K562 (cell line): Measurements from ENCODE around the gene HNMT. TPM values are rescaled to one million over a fixed set of nuclear protein-coding genes. Genes with fewer than 3 reads are reported as not detected.

ENCODE experiments used
- CBFB ChIP-seq: sonication (generic); formaldehyde crosslinking; IDR thresholded peaks from 2 replicates; pipeline ENCODE4 v1.4.0; 2020; ENCODE audit warnings: mild to moderate bottlenecking, missing genetic modification reagents
- CHD4 ChIP-seq: fragments of 200-600 bp; sonication (generic); IDR thresholded peaks from 3 replicates; pipeline ENCODE4 v1.6.1; 2012; ENCODE audit warnings: low read depth, mild to moderate bottlenecking, mixed read lengths, low read length, inconsistent platforms; ENCODE audit not compliant: insufficient read depth, insufficient replicate concordance, poor library complexity, severe bottlenecking
- CREBBP ChIP-seq: IDR thresholded peaks from one replicate; pipeline ENCODE4 v1.6.1; 2012; ENCODE audit warnings: low read depth, mild to moderate bottlenecking, control low read depth, inconsistent platforms, low read length
- CREM ChIP-seq: IDR thresholded peaks from 2 replicates; pipeline ENCODE4 v1.6.1; 2014; ENCODE audit warnings: antibody characterized with exemption, low read depth
- DMBX1 ChIP-seq: fragments of 250-450 bp; sonication (Bioruptor Pico); IDR thresholded peaks from 2 replicates; pipeline ENCODE4 v1.8.0; 2022; ENCODE audit warnings: inconsistent platforms, mild to moderate bottlenecking, moderate library complexity, borderline replicate concordance
- HEY1 ChIP-seq: fragments of 250-450 bp; sonication (Bioruptor Pico); IDR thresholded peaks from 2 replicates; pipeline ENCODE4 v1.5.0; 2020; ENCODE audit warnings: mild to moderate bottlenecking, moderate library complexity, borderline replicate concordance
- KDM5B ChIP-seq: fragments of 200-600 bp; sonication (generic); IDR thresholded peaks from 2 replicates; pipeline ENCODE4 v1.6.1; 2012; ENCODE audit warnings: low read depth, mild to moderate bottlenecking, moderate library complexity, low read length, control low read depth, inconsistent platforms; ENCODE audit not compliant: insufficient replicate concordance
- MAFG ChIP-seq: fragments of 450-650 bp; conservative IDR thresholded peaks from 2 replicates; pipeline ENCODE4 v1.6.1; 2016; ENCODE audit warnings: missing genetic modification characterization, missing compliant biosample characterization
- TEAD2 ChIP-seq: fragments of 450-650 bp; IDR thresholded peaks from 2 replicates; pipeline ENCODE4 v1.6.1; 2016; ENCODE audit warnings: missing genetic modification characterization, control low read depth, missing compliant biosample characterization
- TEAD4 ChIP-seq, 2 experiments: sonication (generic) in 1 of 2; formaldehyde crosslinking in 1 of 2; IDR thresholded peaks; 2 replicates each; pipeline versions ENCODE4 v1.6.1 to v1.8.0; 2012 to 2022; ENCODE audit warnings: borderline replicate concordance in 1 of 2, inconsistent platforms in 1 of 2, low read length in 1 of 2, mild to moderate bottlenecking in 1 of 2, missing genetic modification reagents in 1 of 2
- ZNF436 ChIP-seq: fragments of 250-450, 450-650 bp; sonication (Bioruptor Pico); formaldehyde crosslinking; IDR thresholded peaks from 2 replicates; pipeline ENCODE4 v1.7.0; 2020; ENCODE audit warnings: mild to moderate bottlenecking
- ZNF445 ChIP-seq: fragments of 250-450 bp; sonication (Bioruptor Pico); IDR thresholded peaks from 2 replicates; pipeline ENCODE4 v1.4.0; 2020; ENCODE audit warnings: low read depth, mild to moderate bottlenecking, moderate library complexity
- ZNF717 ChIP-seq: fragments of 250-450 bp; sonication (Bioruptor Pico); IDR thresholded peaks from 2 replicates; pipeline ENCODE4 v1.5.0; 2021
- polyA plus RNA-seq, 8 experiments: library from polyadenylated mRNA; depleted of rRNA in 4 of 8; stranded (reverse) in 5 of 8; unstranded in 3 of 8; fragments of >200 nt; fragmentation: Nextera tagmentation in 2 of 8; fragmentation: Illumina TruSeq in 1 of 8; extraction: Ambion mirVana in 2 of 8; extraction: Trizol in 1 of 8; gene quantifications; 2 replicates each; pipeline versions ENCODE4 v1.2.1 to v1.2.3, GENCODE V29; 2011 to 2014; ENCODE audit warnings: inconsistent platforms in 1 of 8, missing spikeins in 1 of 8
- total RNA-seq, 7 experiments: library from RNA; depleted of rRNA in 6 of 7; stranded (reverse); fragments of >200 nt in 6 of 7; fragmentation: Illumina TruSeq in 2 of 7; extraction: Trizol in 2 of 7; gene quantifications; 2 replicates each; pipeline versions ENCODE4 v1.2.1 to v1.2.3, GENCODE V29; 2011 to 2021; ENCODE audit warnings: low replicate concordance in 1 of 7
- TF ChIP-seq, protein P1 (sequence below): sonication (generic); formaldehyde crosslinking; IDR thresholded peaks from 2 replicates; pipeline ENCODE4 v1.8.0; 2023; ENCODE audit warnings: missing genetic modification reagents, mild to moderate bottlenecking, borderline replicate concordance
- TF ChIP-seq, protein P2 (sequence below), 2 experiments: fragments of 450-650 bp in 1 of 2; IDR thresholded peaks; 2 replicates each; pipeline ENCODE4 v1.6.1; 2011 to 2017; ENCODE audit warnings: low read depth in 2 of 2, antibody characterized with exemption in 1 of 2, borderline replicate concordance in 1 of 2, low read length in 1 of 2, mild to moderate bottlenecking in 1 of 2, mixed read lengths in 1 of 2; ENCODE audit not compliant: control insufficient read depth in 1 of 2
- TF ChIP-seq, protein P3 (sequence below): fragments of 150-350 bp; conservative IDR thresholded peaks from 2 replicates; pipeline ENCODE4 v1.6.1; 2014; ENCODE audit warnings: low read length

Gene HNMT
- total and polyA plus RNA-seq, 9 of the 15 experiments (the other 6 are each of a cell fraction or from before 2014, with no cell fraction given), result 3.1 to 10.9 (median 5.3) TPM

DNA sequence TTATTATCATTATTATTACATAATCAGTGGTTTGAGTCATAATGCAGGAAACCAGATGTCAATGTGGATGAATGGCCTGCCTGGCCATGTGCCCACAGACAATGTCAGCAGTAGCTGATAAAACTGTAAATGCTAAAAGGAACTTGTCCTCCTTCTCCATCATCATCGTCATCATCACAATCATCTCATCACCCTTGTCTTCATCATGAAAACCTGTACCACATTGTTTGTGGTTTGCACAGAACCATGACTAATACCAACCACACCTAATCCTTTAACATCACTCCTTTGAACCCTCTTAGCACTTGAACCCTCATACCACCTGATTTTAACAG, 96.0 kb downstream of the HNMT start (continued):
- TF ChIP-seq, protein P1, sequence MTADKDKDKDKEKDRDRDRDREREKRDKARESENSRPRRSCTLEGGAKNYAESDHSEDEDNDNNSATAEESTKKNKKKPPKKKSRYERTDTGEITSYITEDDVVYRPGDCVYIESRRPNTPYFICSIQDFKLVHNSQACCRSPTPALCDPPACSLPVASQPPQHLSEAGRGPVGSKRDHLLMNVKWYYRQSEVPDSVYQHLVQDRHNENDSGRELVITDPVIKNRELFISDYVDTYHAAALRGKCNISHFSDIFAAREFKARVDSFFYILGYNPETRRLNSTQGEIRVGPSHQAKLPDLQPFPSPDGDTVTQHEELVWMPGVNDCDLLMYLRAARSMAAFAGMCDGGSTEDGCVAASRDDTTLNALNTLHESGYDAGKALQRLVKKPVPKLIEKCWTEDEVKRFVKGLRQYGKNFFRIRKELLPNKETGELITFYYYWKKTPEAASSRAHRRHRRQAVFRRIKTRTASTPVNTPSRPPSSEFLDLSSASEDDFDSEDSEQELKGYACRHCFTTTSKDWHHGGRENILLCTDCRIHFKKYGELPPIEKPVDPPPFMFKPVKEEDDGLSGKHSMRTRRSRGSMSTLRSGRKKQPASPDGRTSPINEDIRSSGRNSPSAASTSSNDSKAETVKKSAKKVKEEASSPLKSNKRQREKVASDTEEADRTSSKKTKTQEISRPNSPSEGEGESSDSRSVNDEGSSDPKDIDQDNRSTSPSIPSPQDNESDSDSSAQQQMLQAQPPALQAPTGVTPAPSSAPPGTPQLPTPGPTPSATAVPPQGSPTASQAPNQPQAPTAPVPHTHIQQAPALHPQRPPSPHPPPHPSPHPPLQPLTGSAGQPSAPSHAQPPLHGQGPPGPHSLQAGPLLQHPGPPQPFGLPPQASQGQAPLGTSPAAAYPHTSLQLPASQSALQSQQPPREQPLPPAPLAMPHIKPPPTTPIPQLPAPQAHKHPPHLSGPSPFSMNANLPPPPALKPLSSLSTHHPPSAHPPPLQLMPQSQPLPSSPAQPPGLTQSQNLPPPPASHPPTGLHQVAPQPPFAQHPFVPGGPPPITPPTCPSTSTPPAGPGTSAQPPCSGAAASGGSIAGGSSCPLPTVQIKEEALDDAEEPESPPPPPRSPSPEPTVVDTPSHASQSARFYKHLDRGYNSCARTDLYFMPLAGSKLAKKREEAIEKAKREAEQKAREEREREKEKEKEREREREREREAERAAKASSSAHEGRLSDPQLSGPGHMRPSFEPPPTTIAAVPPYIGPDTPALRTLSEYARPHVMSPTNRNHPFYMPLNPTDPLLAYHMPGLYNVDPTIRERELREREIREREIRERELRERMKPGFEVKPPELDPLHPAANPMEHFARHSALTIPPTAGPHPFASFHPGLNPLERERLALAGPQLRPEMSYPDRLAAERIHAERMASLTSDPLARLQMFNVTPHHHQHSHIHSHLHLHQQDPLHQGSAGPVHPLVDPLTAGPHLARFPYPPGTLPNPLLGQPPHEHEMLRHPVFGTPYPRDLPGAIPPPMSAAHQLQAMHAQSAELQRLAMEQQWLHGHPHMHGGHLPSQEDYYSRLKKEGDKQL (CRISPR knock-in tag), result no peak
- TF ChIP-seq, protein P2, sequence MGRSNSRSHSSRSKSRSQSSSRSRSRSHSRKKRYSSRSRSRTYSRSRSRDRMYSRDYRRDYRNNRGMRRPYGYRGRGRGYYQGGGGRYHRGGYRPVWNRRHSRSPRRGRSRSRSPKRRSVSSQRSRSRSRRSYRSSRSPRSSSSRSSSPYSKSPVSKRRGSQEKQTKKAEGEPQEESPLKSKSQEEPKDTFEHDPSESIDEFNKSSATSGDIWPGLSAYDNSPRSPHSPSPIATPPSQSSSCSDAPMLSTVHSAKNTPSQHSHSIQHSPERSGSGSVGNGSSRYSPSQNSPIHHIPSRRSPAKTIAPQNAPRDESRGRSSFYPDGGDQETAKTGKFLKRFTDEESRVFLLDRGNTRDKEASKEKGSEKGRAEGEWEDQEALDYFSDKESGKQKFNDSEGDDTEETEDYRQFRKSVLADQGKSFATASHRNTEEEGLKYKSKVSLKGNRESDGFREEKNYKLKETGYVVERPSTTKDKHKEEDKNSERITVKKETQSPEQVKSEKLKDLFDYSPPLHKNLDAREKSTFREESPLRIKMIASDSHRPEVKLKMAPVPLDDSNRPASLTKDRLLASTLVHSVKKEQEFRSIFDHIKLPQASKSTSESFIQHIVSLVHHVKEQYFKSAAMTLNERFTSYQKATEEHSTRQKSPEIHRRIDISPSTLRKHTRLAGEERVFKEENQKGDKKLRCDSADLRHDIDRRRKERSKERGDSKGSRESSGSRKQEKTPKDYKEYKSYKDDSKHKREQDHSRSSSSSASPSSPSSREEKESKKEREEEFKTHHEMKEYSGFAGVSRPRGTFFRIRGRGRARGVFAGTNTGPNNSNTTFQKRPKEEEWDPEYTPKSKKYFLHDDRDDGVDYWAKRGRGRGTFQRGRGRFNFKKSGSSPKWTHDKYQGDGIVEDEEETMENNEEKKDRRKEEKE (IDR thresholded peaks at IDR 0.05; ENCODE audit: borderline replicate concordance in 1 of 2, control insufficient read depth in 1 of 2, low read depth in 2 of 2, low read length in 1 of 2), result no peak
- TF ChIP-seq CBFB (CRISPR knock-in tag), result no peak
- TF ChIP-seq ZNF445 (CRISPR knock-in tag), result no peak
- no peak for TF ChIP-seq CHD4
- TF ChIP-seq HEY1, result no peak
- no peak for TF ChIP-seq ZNF436 (CRISPR knock-in tag)
- no peak for TF ChIP-seq ZNF717 (CRISPR knock-in tag)
- no peak for TF ChIP-seq CREBBP
- no peak for TF ChIP-seq TEAD2 (tag)
- no peak for TF ChIP-seq KDM5B
- peak; percentile 93 for TF ChIP-seq TEAD4 (IDR thresholded peaks at IDR 0.05; ENCODE audit: low read length)
- no peak for TF ChIP-seq TEAD4 (CRISPR knock-in tag; IDR thresholded peaks at IDR 0.05; ENCODE audit: borderline replicate concordance)
- TF ChIP-seq MAFG (tag), result no peak
- TF ChIP-seq DMBX1 (CRISPR knock-in tag), result no peak; the same call in 1 of the 2 replicates
- TF ChIP-seq, protein P3, sequence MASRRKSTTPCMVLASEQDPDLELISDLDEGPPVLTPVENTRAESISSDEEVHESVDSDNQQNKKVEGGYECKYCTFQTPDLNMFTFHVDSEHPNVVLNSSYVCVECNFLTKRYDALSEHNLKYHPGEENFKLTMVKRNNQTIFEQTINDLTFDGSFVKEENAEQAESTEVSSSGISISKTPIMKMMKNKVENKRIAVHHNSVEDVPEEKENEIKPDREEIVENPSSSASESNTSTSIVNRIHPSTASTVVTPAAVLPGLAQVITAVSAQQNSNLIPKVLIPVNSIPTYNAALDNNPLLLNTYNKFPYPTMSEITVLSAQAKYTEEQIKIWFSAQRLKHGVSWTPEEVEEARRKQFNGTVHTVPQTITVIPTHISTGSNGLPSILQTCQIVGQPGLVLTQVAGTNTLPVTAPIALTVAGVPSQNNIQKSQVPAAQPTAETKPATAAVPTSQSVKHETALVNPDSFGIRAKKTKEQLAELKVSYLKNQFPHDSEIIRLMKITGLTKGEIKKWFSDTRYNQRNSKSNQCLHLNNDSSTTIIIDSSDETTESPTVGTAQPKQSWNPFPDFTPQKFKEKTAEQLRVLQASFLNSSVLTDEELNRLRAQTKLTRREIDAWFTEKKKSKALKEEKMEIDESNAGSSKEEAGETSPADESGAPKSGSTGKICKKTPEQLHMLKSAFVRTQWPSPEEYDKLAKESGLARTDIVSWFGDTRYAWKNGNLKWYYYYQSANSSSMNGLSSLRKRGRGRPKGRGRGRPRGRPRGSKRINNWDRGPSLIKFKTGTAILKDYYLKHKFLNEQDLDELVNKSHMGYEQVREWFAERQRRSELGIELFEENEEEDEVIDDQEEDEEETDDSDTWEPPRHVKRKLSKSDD, result no peak
- peak; percentile 92 for TF ChIP-seq CREM
